Measurements from ENCODE around the gene RTL1.
A peak's percentile ranks its signal among the peaks of the same experiment; 100 is the strongest.

The RTL1 gene

DNA sequence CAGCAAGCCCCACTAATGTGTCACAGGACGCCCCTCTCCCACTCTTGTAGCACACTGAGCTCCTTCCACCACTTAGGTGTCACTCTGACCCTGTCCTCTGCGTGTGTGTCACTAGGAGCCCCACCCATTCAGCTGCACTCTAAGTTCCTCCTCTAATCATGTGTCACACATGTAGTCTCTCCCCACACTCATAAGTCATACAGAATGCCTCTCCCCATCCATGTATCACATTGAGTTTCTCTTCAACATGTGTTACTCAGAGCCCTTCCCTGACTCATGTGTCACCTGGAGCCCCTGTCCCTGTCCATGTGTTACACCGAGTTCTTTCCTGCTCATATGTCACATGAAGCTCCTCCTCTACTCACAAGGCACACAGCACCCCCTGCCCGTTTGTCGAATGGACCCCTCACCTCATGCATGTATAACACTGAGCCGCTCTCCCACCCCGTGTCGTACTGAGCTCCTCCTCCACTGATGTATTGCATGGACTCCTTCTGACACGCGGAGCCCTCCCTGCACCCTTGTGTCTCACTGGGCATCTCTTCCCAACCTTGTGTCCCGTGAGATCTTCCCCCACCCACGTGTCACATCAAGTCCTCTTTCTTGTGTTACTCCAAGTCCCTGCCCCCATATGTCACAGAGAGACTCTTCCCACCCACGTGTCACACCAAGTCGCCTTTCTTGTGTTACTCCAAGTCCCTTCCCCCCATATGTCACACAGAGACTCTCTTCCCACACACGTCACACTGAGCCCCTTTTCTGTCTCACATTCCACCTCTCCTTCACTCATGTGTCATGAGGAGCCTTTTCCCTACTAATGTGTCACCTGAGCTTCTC lies 31.0 kb downstream of the RTL1 start:
- DNase-seq, result peak in 1 of 2 experiments; percentile 18

DNA sequence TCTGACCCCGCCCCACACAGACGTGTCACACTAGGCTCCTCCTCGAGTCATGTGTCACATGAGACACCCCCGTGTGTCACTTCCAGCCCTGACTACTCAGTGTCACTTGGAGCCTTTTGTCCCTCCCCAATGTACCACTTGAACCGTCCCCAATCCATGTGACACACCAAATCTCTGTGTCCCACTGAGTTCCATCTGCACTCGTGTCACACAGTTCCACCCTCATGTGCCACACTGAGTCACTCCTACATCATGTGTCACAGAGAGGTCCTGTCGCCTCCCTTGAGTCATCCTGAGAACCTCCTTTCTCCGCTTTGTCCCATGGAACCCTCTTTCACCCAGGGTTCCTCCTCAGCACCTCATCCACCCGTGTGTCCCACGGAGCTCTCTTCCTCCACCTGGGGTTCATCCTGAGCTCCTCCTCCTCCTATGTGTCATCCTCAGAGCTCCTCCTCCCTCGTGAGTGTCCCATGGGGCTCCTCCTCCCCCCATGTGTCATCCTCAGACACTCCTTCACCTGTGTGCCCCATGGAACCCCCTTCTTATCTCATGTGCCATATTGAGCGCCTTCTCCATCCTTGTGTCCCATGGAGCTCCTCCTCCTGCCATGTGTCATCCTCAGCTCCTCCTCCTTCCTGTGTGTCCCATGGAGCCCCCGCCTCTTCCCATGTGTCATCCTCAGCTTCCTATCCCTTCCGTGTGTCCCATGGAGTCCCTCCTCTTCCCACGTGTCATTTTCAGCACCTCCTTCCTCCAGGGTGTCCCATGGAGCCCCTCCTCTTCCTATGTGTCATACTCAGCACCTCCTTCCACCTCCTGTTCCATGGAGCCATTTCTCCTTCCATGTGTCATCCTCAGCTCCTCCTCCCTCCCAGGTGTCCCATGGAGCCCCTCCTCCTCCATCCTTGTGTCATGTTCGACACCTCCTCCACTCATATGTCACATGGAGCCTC lies 32.0 kb downstream of the RTL1 start:
- TF ChIP-seq GATA1 (IDR thresholded peaks at IDR 0.05; ENCODE audit: low read depth, low read length), result no peak
- no peak for TF ChIP-seq POLR2A (IDR thresholded peaks at IDR 0.05; ENCODE audit: low read length)
- DNase-seq, result peak in 1 of 2 experiments; percentile 31

More for the DNA sequence above, 31.0 kb downstream of the RTL1 start:
- TF ChIP-seq POLR2A (IDR thresholded peaks at IDR 0.05; ENCODE audit: low read length) (no peak), GATA1 (IDR thresholded peaks at IDR 0.05; ENCODE audit: low read depth, low read length) (no peak)

DNA sequence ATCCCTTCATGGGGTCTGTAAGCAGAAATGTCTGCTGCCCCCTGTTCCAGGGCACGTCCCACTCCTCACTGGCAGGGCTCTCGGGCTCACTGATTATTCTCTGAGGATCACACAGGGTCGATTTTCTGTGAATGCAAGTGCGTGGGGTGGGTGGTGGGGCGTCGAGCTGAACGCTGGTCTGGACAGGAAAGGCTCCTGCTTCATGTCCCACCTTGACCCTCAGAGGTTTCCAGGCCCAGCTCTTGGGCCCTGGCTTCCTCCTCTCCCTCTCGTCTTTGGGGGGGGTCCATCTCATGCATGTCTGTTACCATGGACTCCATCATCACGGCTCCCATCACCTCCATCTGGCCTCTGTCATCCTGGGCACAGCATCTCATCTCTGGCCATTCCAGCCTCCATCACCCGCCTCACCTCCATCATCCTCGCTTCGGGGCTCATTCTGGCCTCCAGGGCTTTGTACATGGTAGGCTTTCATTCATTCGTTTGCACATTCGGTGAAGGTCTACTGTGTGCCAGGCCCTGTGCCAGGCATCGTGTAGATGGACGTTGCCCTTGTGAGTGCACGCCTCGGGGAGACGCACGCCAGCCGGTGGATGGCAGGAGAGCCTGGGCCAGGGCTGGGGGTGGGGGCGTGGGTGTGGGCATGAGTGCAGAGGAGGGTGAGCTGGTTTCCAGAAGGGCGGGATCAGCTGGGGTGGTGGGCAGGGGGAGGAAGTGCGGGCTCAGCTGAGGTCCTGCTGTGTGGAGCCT lies 34.7 kb downstream of the RTL1 start:
- no peak for DNase-seq
- no peak for TF ChIP-seq POLR2A (IDR thresholded peaks at IDR 0.05; ENCODE audit: low read length)
- no peak for TF ChIP-seq GATA1 (IDR thresholded peaks at IDR 0.05; ENCODE audit: low read depth, low read length)

- DNase-seq, result no peak
- TF ChIP-seq GATA1 (IDR thresholded peaks at IDR 0.05; ENCODE audit: low read depth, low read length), result no peak
- no peak for TF ChIP-seq POLR2A (IDR thresholded peaks at IDR 0.05; ENCODE audit: low read length)
Measured at GRCh38 chr14:100867631-100868315, 35.7 kb downstream of the RTL1 start.

- DNase-seq, result no peak
- TF ChIP-seq GATA1 (IDR thresholded peaks at IDR 0.05; ENCODE audit: low read depth, low read length) (no peak), POLR2A (IDR thresholded peaks at IDR 0.05; ENCODE audit: low read length) (no peak)
Measured at GRCh38 chr14:100866666-100867630, 36.6 kb downstream of the RTL1 start.

GRCh38 chr14:100865682-100866591 lies 37.6 kb downstream of the RTL1 start:
- no peak for DNase-seq
- TF ChIP-seq POLR2A (IDR thresholded peaks at IDR 0.05; ENCODE audit: low read length) (no peak), GATA1 (IDR thresholded peaks at IDR 0.05; ENCODE audit: low read depth, low read length) (no peak)

DNA sequence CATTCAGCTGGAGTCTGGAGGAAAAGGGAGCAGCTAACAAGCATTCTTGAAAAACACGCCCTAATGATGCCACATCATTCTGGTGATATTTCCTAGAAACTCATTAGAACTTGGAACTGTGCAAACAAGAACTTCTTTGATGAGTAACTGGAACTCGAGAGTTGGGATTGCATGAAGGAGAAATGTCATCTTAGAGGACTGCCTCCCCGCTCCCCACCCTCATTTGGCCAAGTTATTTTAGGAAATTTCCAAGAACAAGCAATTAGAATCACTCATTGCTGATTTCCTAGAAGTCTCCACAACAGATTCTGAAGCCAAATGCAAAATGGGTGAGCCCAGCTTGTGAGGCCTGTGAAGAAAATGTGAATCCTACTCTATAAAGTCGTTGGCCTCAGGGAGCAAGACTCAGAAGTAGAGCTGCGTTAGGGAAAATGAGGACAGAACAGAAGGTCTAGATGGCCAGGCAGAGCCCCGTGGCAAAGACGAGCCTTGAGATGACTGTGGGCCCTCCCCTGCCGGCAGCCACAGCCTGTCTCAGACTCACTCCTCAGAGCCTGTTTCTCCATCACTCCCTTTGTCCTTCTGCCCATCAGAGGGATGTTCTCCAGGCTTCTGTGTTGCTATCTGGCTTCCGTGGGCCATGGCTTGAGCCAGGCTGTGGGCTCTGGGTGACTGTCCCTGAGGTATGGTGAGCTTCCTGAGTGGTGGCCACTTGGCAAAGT lies 38.4 kb downstream of the RTL1 start:
- TF ChIP-seq POLR2A (IDR thresholded peaks at IDR 0.05; ENCODE audit: low read length), result no peak
- TF ChIP-seq GATA1 (IDR thresholded peaks at IDR 0.05; ENCODE audit: low read depth, low read length), result no peak
- no peak for DNase-seq

DNA sequence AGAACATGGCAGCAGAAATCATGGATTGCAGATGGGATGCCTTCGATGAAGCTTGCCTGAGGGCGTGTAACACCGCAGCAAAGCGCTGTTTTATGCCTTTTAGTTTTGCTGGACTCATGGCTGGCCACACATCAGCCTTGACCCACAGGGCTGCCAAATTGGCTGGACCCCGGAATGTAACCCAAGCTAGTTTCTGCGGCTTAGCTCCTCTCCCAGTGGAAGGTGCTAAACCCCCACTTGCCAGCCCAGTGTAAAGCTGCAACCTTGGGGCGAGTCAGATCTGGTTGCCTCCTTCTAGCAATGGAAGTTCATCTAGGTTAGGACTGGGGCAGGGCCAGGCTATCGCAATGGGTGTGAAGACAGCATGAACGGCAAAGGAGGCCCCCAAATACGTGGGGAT lies 39.3 kb downstream of the RTL1 start:
- no peak for DNase-seq
- no peak for TF ChIP-seq POLR2A (IDR thresholded peaks at IDR 0.05; ENCODE audit: low read length)
- no peak for TF ChIP-seq GATA1 (IDR thresholded peaks at IDR 0.05; ENCODE audit: low read depth, low read length)

- DNase-seq, result no peak
- TF ChIP-seq GATA1 (IDR thresholded peaks at IDR 0.05; ENCODE audit: low read depth, low read length) (no peak), POLR2A (IDR thresholded peaks at IDR 0.05; ENCODE audit: low read length) (no peak)
Measured at GRCh38 chr14:100862793-100863192, 40.7 kb downstream of the RTL1 start.

GRCh38 chr14:100862277-100862676 lies 41.2 kb downstream of the RTL1 start:
- TF ChIP-seq GATA1 (IDR thresholded peaks at IDR 0.05; ENCODE audit: low read depth, low read length), result no peak
- no peak for TF ChIP-seq POLR2A (IDR thresholded peaks at IDR 0.05; ENCODE audit: low read length)
- peak in 1 of 2 experiments; percentile 10 for DNase-seq

GRCh38 chr14:100861937-100862247 lies 41.6 kb downstream of the RTL1 start:
- TF ChIP-seq POLR2A (IDR thresholded peaks at IDR 0.05; ENCODE audit: low read length), result no peak
- TF ChIP-seq GATA1 (IDR thresholded peaks at IDR 0.05; ENCODE audit: low read depth, low read length), result no peak
- no peak for DNase-seq

Measured in erythroblast (primary cell).